Osteoblast (primary cell): Measurements from ENCODE around the gene OR10H4. TPM values are rescaled to one million over a fixed set of nuclear protein-coding genes. Genes with fewer than 3 reads are reported as not detected.
"Not testable (repeated sequence)": the region's sequence is repeated elsewhere in the genome, so short reads cannot be mapped to it uniquely, and the experiment has no call there.

Experiments used
- DNase-seq: peaks from one replicate; pipeline ENCODE4 v3.0.0; 2011; ENCODE audit warnings: low spot score, mixed read lengths; ENCODE audit not compliant: insufficient read length; ENCODE audit errors: missing footprints
- H2AFZ ChIP-seq: 2 replicates; pipeline ENCODE4 v1.6.0; 2011; ENCODE audit warnings: mild to moderate bottlenecking, low read length
- H3K27ac ChIP-seq: 2 replicates; pipeline ENCODE4 v1.5.1; 2011; ENCODE audit warnings: mild to moderate bottlenecking, low read depth, low read length, moderate library complexity
- H3K27me3 ChIP-seq: 2 replicates; pipeline ENCODE4 v1.6.0; 2012; ENCODE audit warnings: mild to moderate bottlenecking, control low read depth, inconsistent platforms, low read length, moderate library complexity; ENCODE audit not compliant: insufficient read depth
- H3K36me3 ChIP-seq: 2 replicates; pipeline ENCODE4 v1.5.1; 2011; ENCODE audit warnings: mild to moderate bottlenecking, low read length, control low read depth, moderate library complexity; ENCODE audit not compliant: insufficient read depth
- H3K4me1 ChIP-seq: 2 replicates; pipeline ENCODE4 v1.5.1; 2011; ENCODE audit warnings: mild to moderate bottlenecking, low read length, control low read depth, moderate library complexity; ENCODE audit not compliant: insufficient read depth
- H3K4me2 ChIP-seq: 2 replicates; pipeline ENCODE4 v1.6.0; 2011; ENCODE audit warnings: mild to moderate bottlenecking, low read length; ENCODE audit not compliant: insufficient read depth
- H3K4me3 ChIP-seq: fragments of 200-600 bp; sonication (generic); 3 replicates; pipeline ENCODE4 v1.5.1; 2012; ENCODE audit warnings: mild to moderate bottlenecking, low read length, inconsistent platforms; ENCODE audit not compliant: insufficient read depth
- H3K79me2 ChIP-seq: 2 replicates; pipeline ENCODE4 v1.6.0; 2012; ENCODE audit warnings: mild to moderate bottlenecking, low read length, control low read depth, inconsistent platforms; ENCODE audit not compliant: insufficient read depth
- H3K9me3 ChIP-seq: 2 replicates; pipeline ENCODE4 v1.5.1; 2011; ENCODE audit warnings: low read depth, low read length, control low read depth
- H4K20me1 ChIP-seq: 2 replicates; pipeline ENCODE4 v1.6.0; 2012; ENCODE audit warnings: mild to moderate bottlenecking, low read length, control low read depth; ENCODE audit not compliant: insufficient read depth
- CTCF ChIP-seq: IDR thresholded peaks from 2 replicates; pipeline ENCODE4 v1.5.1; 2011; ENCODE audit warnings: mild to moderate bottlenecking, low read depth, low read length, moderate library complexity; ENCODE audit errors: extremely low read depth
- total RNA-seq: library from RNA; depleted of rRNA; stranded (reverse); fragments of >200 nt; gene quantifications from 2 replicates; pipeline ENCODE4 v1.2.3, GENCODE V29; 2012

The OR10H4 gene
- total RNA-seq, 1 donor = not detected

DNA sequence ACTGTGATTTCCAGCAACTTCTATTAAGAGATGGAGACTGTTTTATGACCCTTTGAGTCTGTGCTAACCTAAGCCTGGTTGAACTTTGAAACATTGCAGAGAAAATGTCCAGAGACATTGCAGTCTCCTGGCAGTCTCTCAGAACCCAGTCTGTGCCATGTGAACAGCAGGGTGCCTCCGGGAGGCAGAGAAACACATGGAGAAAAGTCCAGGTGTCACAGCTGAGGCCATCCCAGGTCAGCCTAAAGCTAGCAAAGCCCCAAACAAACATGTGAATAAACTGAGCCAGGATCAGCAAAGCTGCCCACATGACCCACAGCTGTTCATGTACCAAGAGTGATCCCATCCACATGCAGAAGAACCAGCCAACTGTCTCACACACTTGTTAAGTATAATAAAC, 22.3 kb upstream of the OR10H4 start:
- Histone ChIP-seq H2AFZ (no peak overlapping the region), H3K4me3 (no peak overlapping the region), H3K9me3 (no peaks in the 10 kb centered on the region), H3K79me2 (no peaks in the 10 kb centered on the region), H3K27me3 (no peaks in the 10 kb centered on the region), H3K4me2 (no peak overlapping the region), H3K27ac (no peak overlapping the region), H3K4me1 (no peaks in the 10 kb centered on the region), H3K36me3 (no peaks in the 10 kb centered on the region), H4K20me1 (no peaks in the 10 kb centered on the region)
- TF ChIP-seq CTCF = no peak
- DNase-seq = no peak

DNA sequence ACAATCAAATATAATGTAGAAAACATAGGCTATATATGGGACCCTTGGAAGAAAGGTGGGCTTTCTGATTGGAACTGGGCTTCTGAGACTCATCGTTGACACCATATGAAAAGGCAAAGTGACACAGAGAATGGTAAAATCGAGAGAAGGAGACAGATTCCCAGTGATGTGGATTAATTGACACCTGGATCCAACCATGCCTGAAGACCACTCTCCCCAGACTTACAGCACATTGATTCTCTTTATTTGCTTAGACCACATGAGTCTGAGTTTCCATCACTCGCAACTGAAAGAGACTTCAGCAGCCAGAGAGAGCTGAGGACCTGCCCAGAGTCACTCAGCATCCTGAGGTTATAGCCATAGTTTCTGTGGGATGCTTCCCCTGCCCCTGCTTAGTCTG, 20.5 kb upstream of the OR10H4 start:
- H3K79me2 ChIP-seq = no peaks in the 10 kb centered on the region

DNA sequence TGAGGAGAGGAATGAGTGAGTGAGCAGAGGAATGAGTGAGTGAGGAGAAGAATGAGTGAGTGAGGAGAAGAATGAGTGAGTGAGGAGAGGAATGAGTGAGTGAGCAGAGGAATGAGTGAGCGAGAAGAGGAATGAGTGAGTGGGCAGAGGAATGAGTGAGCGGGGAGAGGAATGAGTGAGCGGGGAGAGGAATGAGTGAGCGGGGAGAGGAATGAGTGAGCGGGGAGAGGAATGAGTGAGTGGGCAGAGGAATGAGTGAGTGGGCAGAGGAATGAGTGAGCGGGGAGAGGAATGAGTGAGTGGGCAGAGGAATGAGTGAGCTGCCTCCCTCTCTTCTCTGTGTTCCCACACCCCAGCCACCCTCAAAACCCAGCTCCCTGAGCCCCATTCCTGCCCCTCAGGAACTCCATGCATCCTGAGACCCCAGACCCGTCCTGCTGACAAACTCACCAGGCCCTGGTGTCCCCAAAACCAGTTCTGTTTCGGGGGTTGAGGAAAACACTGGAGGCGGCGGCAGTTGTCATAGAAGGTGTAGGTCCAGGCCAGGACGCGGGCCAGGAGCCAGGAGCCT, 15.0 kb upstream of the OR10H4 start:
- H2AFZ ChIP-seq, H4K20me1 ChIP-seq, DNase-seq, H3K4me2 ChIP-seq, H3K4me3 ChIP-seq, H3K9me3 ChIP-seq, H3K27ac ChIP-seq, H3K4me1 ChIP-seq, H3K27me3 ChIP-seq, H3K36me3 ChIP-seq, H3K79me2 ChIP-seq: not testable (repeated sequence)

More for the DNA sequence above, 20.5 kb upstream of the OR10H4 start:
- Histone ChIP-seq H3K27ac (no peak overlapping the region), H3K27me3 (no peaks in the 10 kb centered on the region), H3K36me3 (no peaks in the 10 kb centered on the region), H3K4me3 (no peak overlapping the region), H3K4me2 (no peak overlapping the region), H4K20me1 (no peaks in the 10 kb centered on the region), H3K4me1 (no peaks in the 10 kb centered on the region), H2AFZ (no peak overlapping the region), H3K9me3 (no peaks in the 10 kb centered on the region)
- no peak for DNase-seq
- no peak for TF ChIP-seq CTCF

DNA sequence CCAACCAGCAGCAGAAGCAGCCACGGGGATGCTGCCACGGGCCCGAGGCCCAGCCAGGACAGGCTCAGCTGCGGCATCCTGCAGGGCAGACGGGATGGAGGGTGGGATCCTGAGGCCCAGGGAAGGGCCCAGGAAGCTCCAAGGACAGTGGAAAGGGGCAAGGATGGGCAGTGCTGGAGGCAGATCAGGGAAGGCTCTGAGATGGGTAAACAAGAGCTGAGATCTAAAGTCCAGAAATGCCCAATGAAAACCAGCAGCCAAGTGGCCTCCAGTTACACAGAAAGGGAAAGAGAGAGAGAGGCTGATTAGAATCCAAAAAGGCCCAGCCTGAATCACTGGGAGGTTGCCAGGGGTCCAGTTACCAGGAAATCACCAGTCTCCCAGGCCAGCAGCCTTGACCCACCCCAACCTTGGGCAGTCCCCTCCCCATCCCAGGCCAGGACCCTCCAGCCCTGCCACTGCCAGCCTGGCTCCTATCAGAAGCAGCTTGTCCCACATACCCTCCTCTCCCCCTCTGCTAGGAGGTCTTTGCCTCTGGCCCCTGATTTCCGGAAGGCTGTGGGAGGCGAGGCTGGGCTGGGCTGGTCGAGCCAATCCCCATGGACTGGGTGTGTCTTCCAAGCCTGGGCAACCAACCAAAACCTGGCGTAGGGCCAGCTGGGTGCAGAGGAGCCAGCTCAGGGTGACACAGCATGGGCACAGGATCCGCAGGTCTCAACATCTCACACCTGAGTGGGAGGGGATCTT, 14.3 kb upstream of the OR10H4 start, which contains the start of gene CYP4F11:
TSS of gene CYP4F11 (minus strand) at position 198 of the 747 bp plus-strand sequence. CDS start at position 77, 121 bp downstream.
- Histone ChIP-seq H3K79me2 (no peaks in the 10 kb centered on the region), H3K4me1 (no peaks in the 10 kb centered on the region), H3K36me3 (no peaks in the 10 kb centered on the region), H4K20me1 (no peaks in the 10 kb centered on the region), H3K27ac (no peak within 1 kb of the TSS), H2AFZ (no peak within 1 kb of the TSS), H3K9me3 (no peaks in the 10 kb centered on the region), H3K27me3 (no peaks in the 10 kb centered on the region), H3K4me2 (no peak within 1 kb of the TSS), H3K4me3 (no peak within 1 kb of the TSS)
- no peak for DNase-seq
- TF ChIP-seq CTCF = no peak
